AG09319 (cell line): ENCODE results near the gene NOL4L.

Experiments
- DNase-seq: peaks from one replicate; pipeline ENCODE4 v3.0.0-alpha.2; 2010; ENCODE audit warnings: low read depth; ENCODE audit errors: extremely low read depth
- CTCF ChIP-seq: IDR thresholded peaks from 2 replicates; pipeline ENCODE4 v1.5.1; 2011; ENCODE audit warnings: low read depth, mild to moderate bottlenecking, inconsistent platforms, low read length, moderate library complexity

NOL4L gene

GRCh38 chr20:32549842-32550241 lies 35.3 kb downstream of the NOL4L start:
- DNase-seq, result no peak
- no peak for TF ChIP-seq CTCF

GRCh38 chr20:32547753-32548034 lies 37.4 kb downstream of the NOL4L start:
- TF ChIP-seq CTCF, result no peak

GRCh38 chr20:32546918-32547752 lies 38.0 kb downstream of the NOL4L start:
- DNase-seq, result no peak
- TF ChIP-seq CTCF, result no peak

More at GRCh38 chr20:32547753-32548034, 37.4 kb downstream of the NOL4L start:
- DNase-seq, result no peak

GRCh38 chr20:32544893-32545840 lies 40.0 kb downstream of the NOL4L start:
- TF ChIP-seq CTCF, result no peak
- no peak for DNase-seq

- no peak for TF ChIP-seq CTCF
- no peak for DNase-seq
These were observed 40.8 kb downstream of the NOL4L start for GRCh38 chr20:32544260-32544722.

- DNase-seq, result no peak
- TF ChIP-seq CTCF, result no peak
These were observed 41.4 kb downstream of the NOL4L start for GRCh38 chr20:32543570-32544259.
